HL-60 (cell line): Measurements from ENCODE around the gene TANGO2.
A peak's percentile ranks its signal among the peaks of the same experiment; 100 is the strongest.

ENCODE experiments used
- DNase-seq, 2 experiments: peaks; one replicate each; pipeline ENCODE4 v3.0.0-alpha.2; 2010 to 2020; ENCODE audit warnings: low read depth in 1 of 2, low spot score in 1 of 2
- H3K27ac ChIP-seq: fragments of 250-450 bp; sonication (Bioruptor Pico); replicated peaks from 2 replicates; pipeline ENCODE4 v1.5.1; 2020; ENCODE audit warnings: mild to moderate bottlenecking, moderate library complexity
- H3K27me3 ChIP-seq: fragments of 250-450 bp; sonication (Bioruptor Pico); 2 replicates; pipeline ENCODE4 v1.5.1; 2021; ENCODE audit warnings: mild to moderate bottlenecking, moderate library complexity; ENCODE audit not compliant: insufficient read depth, poor library complexity, severe bottlenecking
- H3K4me3 ChIP-seq: replicated peaks from 2 replicates; pipeline ENCODE4 v1.5.1; 2011; ENCODE audit warnings: mild to moderate bottlenecking, control low read depth, low read length; ENCODE audit not compliant: insufficient read depth
- GABPA ChIP-seq: IDR thresholded peaks from 2 replicates; pipeline ENCODE4 v1.6.1; 2012; ENCODE audit warnings: low read depth
- POLR2AphosphoS5 ChIP-seq: IDR thresholded peaks from 2 replicates; pipeline ENCODE4 v1.6.1; 2012; ENCODE audit warnings: low read depth
- SPI1 ChIP-seq: IDR thresholded peaks from 2 replicates; pipeline ENCODE4 v1.6.1; 2012; ENCODE audit warnings: low read depth, mild to moderate bottlenecking, borderline replicate concordance
- TF ChIP-seq, protein P1 (sequence below): IDR thresholded peaks from 2 replicates; pipeline ENCODE4 v1.6.1; 2012; ENCODE audit warnings: low read depth; ENCODE audit not compliant: insufficient replicate concordance
- TF ChIP-seq, protein P2 (sequence below): IDR thresholded peaks from one replicate; pipeline ENCODE4 v1.5.1; 2011; ENCODE audit warnings: low read length, control low read depth, inconsistent platforms; ENCODE audit not compliant: insufficient read depth

Gene TANGO2

DNA sequence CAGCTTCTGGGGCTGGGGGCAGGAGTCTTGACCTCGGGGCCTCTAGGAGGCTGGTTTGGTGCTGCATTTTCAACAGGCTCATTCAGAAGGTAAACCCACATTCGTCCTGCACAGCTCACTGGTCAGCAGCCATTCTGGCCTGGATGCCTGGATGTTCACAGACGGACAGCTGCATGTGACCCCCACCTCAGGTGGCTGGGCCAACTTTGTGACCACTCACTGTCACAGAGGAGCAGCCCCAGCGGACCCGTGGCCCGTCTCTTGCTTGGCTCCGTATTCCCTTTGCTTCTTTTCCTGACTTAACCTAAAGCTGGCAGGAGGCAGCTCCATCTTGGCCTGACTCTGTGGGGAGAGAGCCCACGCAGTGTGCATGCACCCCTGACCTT, 67.3 kb downstream of the TANGO2 start:
- Histone ChIP-seq H3K4me3 (no peak overlapping the region), H3K27ac (no peak overlapping the region), H3K27me3 (no peaks in the 10 kb centered on the region)
- TF ChIP-seq, protein P1, sequence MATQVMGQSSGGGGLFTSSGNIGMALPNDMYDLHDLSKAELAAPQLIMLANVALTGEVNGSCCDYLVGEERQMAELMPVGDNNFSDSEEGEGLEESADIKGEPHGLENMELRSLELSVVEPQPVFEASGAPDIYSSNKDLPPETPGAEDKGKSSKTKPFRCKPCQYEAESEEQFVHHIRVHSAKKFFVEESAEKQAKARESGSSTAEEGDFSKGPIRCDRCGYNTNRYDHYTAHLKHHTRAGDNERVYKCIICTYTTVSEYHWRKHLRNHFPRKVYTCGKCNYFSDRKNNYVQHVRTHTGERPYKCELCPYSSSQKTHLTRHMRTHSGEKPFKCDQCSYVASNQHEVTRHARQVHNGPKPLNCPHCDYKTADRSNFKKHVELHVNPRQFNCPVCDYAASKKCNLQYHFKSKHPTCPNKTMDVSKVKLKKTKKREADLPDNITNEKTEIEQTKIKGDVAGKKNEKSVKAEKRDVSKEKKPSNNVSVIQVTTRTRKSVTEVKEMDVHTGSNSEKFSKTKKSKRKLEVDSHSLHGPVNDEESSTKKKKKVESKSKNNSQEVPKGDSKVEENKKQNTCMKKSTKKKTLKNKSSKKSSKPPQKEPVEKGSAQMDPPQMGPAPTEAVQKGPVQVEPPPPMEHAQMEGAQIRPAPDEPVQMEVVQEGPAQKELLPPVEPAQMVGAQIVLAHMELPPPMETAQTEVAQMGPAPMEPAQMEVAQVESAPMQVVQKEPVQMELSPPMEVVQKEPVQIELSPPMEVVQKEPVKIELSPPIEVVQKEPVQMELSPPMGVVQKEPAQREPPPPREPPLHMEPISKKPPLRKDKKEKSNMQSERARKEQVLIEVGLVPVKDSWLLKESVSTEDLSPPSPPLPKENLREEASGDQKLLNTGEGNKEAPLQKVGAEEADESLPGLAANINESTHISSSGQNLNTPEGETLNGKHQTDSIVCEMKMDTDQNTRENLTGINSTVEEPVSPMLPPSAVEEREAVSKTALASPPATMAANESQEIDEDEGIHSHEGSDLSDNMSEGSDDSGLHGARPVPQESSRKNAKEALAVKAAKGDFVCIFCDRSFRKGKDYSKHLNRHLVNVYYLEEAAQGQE: no peak
- TF ChIP-seq POLR2AphosphoS5 (no peak), GABPA (no peak), SPI1 (no peak)
- TF ChIP-seq, protein P2, sequence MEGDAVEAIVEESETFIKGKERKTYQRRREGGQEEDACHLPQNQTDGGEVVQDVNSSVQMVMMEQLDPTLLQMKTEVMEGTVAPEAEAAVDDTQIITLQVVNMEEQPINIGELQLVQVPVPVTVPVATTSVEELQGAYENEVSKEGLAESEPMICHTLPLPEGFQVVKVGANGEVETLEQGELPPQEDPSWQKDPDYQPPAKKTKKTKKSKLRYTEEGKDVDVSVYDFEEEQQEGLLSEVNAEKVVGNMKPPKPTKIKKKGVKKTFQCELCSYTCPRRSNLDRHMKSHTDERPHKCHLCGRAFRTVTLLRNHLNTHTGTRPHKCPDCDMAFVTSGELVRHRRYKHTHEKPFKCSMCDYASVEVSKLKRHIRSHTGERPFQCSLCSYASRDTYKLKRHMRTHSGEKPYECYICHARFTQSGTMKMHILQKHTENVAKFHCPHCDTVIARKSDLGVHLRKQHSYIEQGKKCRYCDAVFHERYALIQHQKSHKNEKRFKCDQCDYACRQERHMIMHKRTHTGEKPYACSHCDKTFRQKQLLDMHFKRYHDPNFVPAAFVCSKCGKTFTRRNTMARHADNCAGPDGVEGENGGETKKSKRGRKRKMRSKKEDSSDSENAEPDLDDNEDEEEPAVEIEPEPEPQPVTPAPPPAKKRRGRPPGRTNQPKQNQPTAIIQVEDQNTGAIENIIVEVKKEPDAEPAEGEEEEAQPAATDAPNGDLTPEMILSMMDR: no peak
- DNase-seq: no peak

DNA sequence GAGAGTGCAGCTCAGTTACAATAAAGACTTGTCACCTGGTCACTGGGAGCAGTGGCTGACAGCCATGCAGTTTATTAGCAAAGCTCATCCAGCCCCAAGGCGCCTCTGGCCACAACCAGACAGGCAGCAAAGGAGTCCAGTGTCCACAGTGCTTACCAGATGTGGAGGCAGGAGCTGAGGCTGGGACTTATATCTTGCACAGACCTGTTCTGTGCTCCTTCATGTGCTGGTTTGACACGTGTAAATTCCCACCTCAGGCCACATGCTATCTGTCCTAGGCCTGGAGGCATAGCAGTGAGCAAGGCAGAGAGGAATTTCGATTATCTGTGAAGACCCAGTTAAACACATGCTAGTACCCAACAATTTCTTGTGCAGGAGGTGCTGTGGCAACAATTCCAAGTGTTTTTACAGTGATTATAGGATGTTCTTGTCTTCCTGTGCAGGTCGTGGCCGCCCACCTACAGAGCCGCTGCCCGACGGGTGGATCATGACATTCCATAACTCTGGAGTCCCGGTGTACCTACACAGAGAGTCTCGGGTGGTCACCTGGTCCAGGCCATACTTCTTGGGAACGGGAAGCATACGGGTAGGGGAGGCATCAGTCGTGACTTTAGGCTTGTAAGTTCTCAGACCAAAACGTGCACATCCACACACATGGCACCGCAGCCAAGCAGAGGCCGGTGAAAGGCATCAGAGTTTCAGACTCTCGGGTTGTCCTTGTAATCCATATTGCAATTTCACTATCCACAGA, 68.5 kb downstream of the TANGO2 start:
- no peak overlapping the region for H3K4me3 ChIP-seq
- H3K27me3 ChIP-seq: no peaks in the 10 kb centered on the region
- TF ChIP-seq POLR2AphosphoS5 (no peak), GABPA (no peak), SPI1 (no peak)
- TF ChIP-seq, protein P2: no peak
- DNase-seq: no peak
- H3K27ac ChIP-seq: no peak overlapping the region

DNA sequence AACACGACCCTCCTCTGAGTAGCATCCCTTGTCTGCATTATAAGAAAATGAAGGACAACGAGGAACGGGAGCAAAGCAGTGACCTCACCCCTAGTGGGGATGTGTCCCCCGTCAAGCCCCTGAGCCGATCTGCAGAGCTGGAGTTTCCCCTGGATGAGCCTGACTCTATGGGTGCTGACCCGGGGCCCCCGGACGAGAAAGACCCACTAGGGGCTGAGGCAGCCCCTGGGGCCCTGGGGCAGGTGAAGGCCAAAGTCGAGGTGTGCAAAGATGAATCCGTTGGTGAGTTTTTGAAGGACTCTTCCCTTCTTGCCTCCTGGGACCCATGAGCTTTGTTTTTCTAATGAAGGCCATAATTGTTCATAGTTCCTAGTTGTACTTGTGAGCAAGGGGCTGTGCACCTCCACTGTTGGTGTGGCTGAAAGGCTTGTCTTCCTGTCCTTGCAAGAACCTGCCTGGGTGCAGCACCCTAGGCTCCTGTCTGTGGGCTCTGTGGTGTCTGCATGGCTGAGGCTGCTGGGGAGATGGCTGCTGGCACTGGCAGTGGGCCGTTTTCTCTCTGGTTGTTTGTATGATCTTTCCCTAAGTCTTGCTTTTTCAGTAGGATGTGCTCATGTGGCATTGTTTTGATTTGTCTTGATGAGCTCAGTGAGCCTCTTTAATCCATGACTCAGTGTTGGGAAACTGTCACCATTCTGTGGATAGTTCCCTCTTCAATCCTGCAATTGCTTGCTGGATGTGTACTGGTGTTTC, 69.2 kb downstream of the TANGO2 start:
- Histone ChIP-seq H3K27me3 (no peaks in the 10 kb centered on the region), H3K27ac (no peak overlapping the region), H3K4me3 (no peak overlapping the region)
- TF ChIP-seq GABPA: no peak
- no peak for TF ChIP-seq POLR2AphosphoS5
- DNase-seq: no peak

DNA sequence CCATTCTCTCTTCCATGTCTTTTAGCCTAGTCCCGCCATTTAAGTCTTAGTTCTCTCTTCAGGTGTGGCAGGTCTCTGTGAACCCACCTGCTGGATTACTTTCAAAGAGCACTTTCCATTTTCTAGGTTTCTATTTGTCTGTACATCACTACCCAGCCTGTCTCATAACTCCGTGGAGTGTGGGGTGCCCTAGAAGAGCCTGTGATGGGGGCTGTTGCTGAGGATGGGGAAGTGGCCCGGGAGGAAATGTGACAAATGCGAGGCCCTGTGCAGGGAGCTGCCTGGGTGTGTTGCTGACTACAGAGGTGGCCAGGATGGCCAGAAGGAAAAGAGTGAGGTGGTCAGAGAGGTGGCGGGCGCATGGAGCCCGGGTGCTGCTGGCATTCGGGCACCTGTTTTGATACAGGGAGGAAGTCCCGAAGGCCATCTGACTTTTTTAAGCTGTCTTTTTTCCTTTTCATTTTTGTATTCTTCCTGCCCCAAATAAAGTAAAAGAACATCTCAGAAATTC, 69.9 kb downstream of the TANGO2 start:
- no peaks in the 10 kb centered on the region for H3K27me3 ChIP-seq
- DNase-seq: peak in 1 of 2 experiments; percentile 36
- no peak overlapping the region for H3K27ac ChIP-seq
- H3K4me3 ChIP-seq: no peak overlapping the region
- TF ChIP-seq GABPA (no peak), POLR2AphosphoS5 (no peak), SPI1 (no peak)
- TF ChIP-seq, protein P1: no peak
- TF ChIP-seq, protein P2: no peak
